Measurements from ENCODE around the gene ZNF503.

DNA sequence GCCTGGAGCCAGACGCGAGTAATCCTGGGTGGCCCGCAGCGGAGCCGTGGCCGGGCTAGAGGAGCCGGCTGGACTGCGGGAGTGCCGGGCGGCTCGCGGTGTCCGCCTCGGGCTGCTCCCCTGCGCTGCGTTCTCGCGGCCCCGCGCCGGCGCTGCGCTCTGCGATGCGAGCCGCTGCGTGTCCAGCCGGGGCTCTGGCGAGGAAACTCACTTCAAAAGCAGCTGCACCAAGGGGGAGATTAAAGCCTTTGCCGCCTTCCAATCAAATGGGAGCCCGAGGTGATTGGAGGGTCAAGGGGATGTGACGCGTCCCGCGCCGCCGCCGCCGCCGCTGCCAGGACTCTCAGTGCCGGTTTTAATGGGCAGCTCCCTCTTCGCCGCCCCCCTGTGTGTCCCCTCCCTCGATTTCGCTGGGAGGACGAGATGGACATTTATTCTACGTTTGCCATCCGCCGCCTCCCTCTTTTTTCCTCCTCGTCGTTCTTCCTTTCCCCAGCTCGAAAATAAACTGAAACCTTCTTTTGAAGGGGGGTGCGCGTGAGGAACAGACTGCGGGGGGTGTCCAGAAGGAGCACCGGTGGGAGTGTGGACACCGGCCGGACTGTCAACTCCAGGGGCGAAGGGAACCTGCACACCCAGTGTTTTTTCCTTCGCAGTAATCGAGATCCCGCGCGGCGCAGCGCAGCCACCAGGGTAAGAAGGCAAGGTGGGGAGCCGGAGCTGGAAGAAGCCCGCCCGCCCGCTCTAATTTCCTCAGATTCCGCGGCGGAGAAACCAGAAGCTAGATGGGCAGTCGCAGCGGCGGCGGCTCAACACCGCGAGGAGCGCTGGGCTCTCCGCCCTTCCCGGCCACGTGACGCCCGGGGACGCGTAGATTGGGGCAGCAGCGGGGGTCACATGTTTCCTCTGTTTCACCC lies at the start of gene ZNF503:
- peak; percentile 98 to 99 for TF ChIP-seq POLR2A (IDR thresholded peaks at IDR 0.05)
- TF ChIP-seq CTCF (IDR thresholded peaks at IDR 0.05), result peak; percentile 16 to 76 (median 38)

Measured in uterus (tissue), 2 donors.